PFSK-1 (cell line): ENCODE results near the gene GOLGB1.

Experiments
- FOXP2 ChIP-seq: optimal IDR thresholded peaks from 2 replicates; pipeline ENCODE3; 2011; ENCODE audit warnings: borderline replicate concordance, control low read depth, inconsistent platforms; ENCODE audit not compliant: insufficient read depth; ENCODE audit errors: extremely low read length, extremely low read depth
- POLR2AphosphoS5 ChIP-seq: IDR thresholded peaks from 2 replicates; pipeline ENCODE4 v1.6.1; 2012; ENCODE audit warnings: low read depth, mild to moderate bottlenecking, control low read depth, low read length, moderate library complexity
- REST ChIP-seq, 2 experiments: IDR thresholded peaks; 2 replicates each; pipeline versions ENCODE4 v1.6.1 to v1.8.0; 2011 to 2012; ENCODE audit warnings: low read depth in 2 of 2, low read length in 2 of 2, control low read depth in 1 of 2, inconsistent platforms in 1 of 2, mild to moderate bottlenecking in 1 of 2, moderate library complexity in 1 of 2; ENCODE audit not compliant: insufficient read depth in 1 of 2
- SIN3A ChIP-seq: IDR thresholded peaks from 2 replicates; pipeline ENCODE4 v1.6.1; 2012; ENCODE audit warnings: mild to moderate bottlenecking, low read length, moderate library complexity, borderline replicate concordance; ENCODE audit not compliant: insufficient read depth
- TAF1 ChIP-seq: IDR thresholded peaks from 2 replicates; pipeline ENCODE4 v1.6.1; 2012; ENCODE audit warnings: low read length, control low read depth, borderline replicate concordance; ENCODE audit not compliant: insufficient read depth

Gene GOLGB1

GRCh38 chr3:121677141-121677540, 72.4 kb downstream of the GOLGB1 start:
- TF ChIP-seq POLR2AphosphoS5, result no peak
- no peak for TF ChIP-seq SIN3A
- TF ChIP-seq FOXP2, result no peak
- TF ChIP-seq REST (IDR thresholded peaks at IDR 0.05; ENCODE audit: insufficient read depth in 1 of 2, low read depth in 2 of 2, low read length in 2 of 2), result no peak
- no peak for TF ChIP-seq TAF1

- TF ChIP-seq TAF1 (no peak), SIN3A (no peak), POLR2AphosphoS5 (no peak), REST (IDR thresholded peaks at IDR 0.05; ENCODE audit: insufficient read depth in 1 of 2, low read depth in 2 of 2, low read length in 2 of 2) (no peak), FOXP2 (no peak)
These were observed 78.9 kb downstream of the GOLGB1 start for GRCh38 chr3:121670676-121671075.

GRCh38 chr3:121667333-121667732, 82.2 kb downstream of the GOLGB1 start:
- TF ChIP-seq TAF1, result no peak
- no peak for TF ChIP-seq SIN3A
- no peak for TF ChIP-seq POLR2AphosphoS5
- no peak for TF ChIP-seq REST (IDR thresholded peaks at IDR 0.05; ENCODE audit: insufficient read depth in 1 of 2, low read depth in 2 of 2, low read length in 2 of 2)
- TF ChIP-seq FOXP2, result no peak

GRCh38 chr3:121665488-121665887, 84.1 kb downstream of the GOLGB1 start:
- TF ChIP-seq SIN3A, result no peak
- no peak for TF ChIP-seq TAF1
- no peak for TF ChIP-seq FOXP2
- TF ChIP-seq REST (IDR thresholded peaks at IDR 0.05; ENCODE audit: insufficient read depth in 1 of 2, low read depth in 2 of 2, low read length in 2 of 2), result no peak
- TF ChIP-seq POLR2AphosphoS5, result no peak
